K562 (cell line): Measurements from ENCODE around the gene SPAG7. TPM values are rescaled to one million over a fixed set of nuclear protein-coding genes. Genes with fewer than 3 reads are reported as not detected.

ENCODE experiments used
- ATAC-seq: fragments of 200-7000 bp; cut with Tn5 transposase; 3 replicates; pipeline ENCODE4 v1.9.1; 2020; ENCODE audit warnings: moderate library complexity
- BruUV-seq: library from RNA; stranded (reverse); fragments of 400-500 nt; replicated peaks from 2 replicates; lab custom pipeline; 2021; lab: Mats Ljungman, UMichigan
- CTCF ChIA-PET: fragments of 300-600 bp; formaldehyde crosslinking; extraction: SDS; loops from one replicate; lab custom pipeline; 2021; ENCODE audit warnings: low intra/inter-chr PET ratio; lab: Yijun Ruan, JAX
- POLR2A ChIA-PET: fragments of 300-600, 350-650 bp; sonication (Branson Sonifier 250); formaldehyde crosslinking; extraction: SDS; loops from one replicate; lab custom pipeline; 2021; ENCODE audit warnings: antibody characterized with exemption, inconsistent platforms; lab: Yijun Ruan, JAX
- DNase-seq, 4 experiments: peaks; one replicate each; pipeline versions ENCODE4 v3.0.0 to v3.0.0-alpha.2; 2011 to 2018; ENCODE audit warnings: low spot score in 3 of 4, mixed read lengths in 3 of 4; ENCODE audit errors: extremely low read depth in 1 of 4
- FAIRE-seq: peaks from 2 replicates; lab custom pipeline; 2011; peaks lifted over from hg19 to GRCh38; lab: Jason Lieb, UNC
- H2AFZ ChIP-seq: 2 replicates; pipeline ENCODE4 v1.6.0; 2011; ENCODE audit warnings: low read depth, low read length, control low read depth, inconsistent platforms
- H3K27ac ChIP-seq: fragments of 200-600 bp; 3 replicates; pipeline ENCODE4 v1.8.0; 2011; ENCODE audit warnings: low read depth, mild to moderate bottlenecking, control low read depth, inconsistent platforms, low read length, moderate library complexity, mixed read lengths; ENCODE audit errors: extremely low read depth
- H3K27me3 ChIP-seq, 2 experiments: fragments of 300-600 bp in 1 of 2; 2 replicates in 1 of 2; 3 replicates in 1 of 2; pipeline versions ENCODE4 v1.6.0 to v1.8.0; 2011; ENCODE audit warnings: inconsistent platforms in 2 of 2, low read length in 2 of 2, mild to moderate bottlenecking in 1 of 2, mixed read lengths in 1 of 2, moderate library complexity in 1 of 2; ENCODE audit not compliant: control insufficient read depth in 2 of 2, insufficient read depth in 2 of 2
- H3K36me3 ChIP-seq: fragments of 300-600 bp; 3 replicates; pipeline ENCODE4 v1.8.0; 2011; ENCODE audit warnings: mild to moderate bottlenecking, low read length, inconsistent platforms; ENCODE audit not compliant: control insufficient read depth, insufficient read depth
- H3K4me1 ChIP-seq, 2 experiments: fragments of 200-600 bp in 1 of 2; replicated peaks in 1 of 2; 2 replicates in 1 of 2; 3 replicates in 1 of 2; pipeline versions ENCODE4 v1.5.1 to v1.8.0; 2011; ENCODE audit warnings: inconsistent platforms in 2 of 2, low read length in 2 of 2, mild to moderate bottlenecking in 1 of 2, mixed read lengths in 1 of 2, moderate library complexity in 1 of 2; ENCODE audit not compliant: control insufficient read depth in 2 of 2, insufficient read depth in 2 of 2
- H3K4me2 ChIP-seq: 2 replicates; pipeline ENCODE4 v1.6.1; 2011; ENCODE audit warnings: low read length, control low read depth, inconsistent platforms, mixed read lengths; ENCODE audit not compliant: insufficient read depth
- H3K4me3 ChIP-seq: fragments of 200-600 bp; sonication (generic), shearing (Covaris generic); 2 replicates; pipeline ENCODE4 v1.5.1; 2016; ENCODE audit warnings: control low read depth, inconsistent platforms
- H3K79me2 ChIP-seq: fragments of 200-600 bp; 3 replicates; pipeline ENCODE4 v1.8.0; 2011; ENCODE audit warnings: low read length, inconsistent platforms; ENCODE audit not compliant: control insufficient read depth, insufficient read depth
- H3K9ac ChIP-seq, 2 experiments: 2 replicates each; pipeline versions ENCODE4 v1.6.0 to v1.6.1; 2011; ENCODE audit warnings: low read depth in 2 of 2, low read length in 2 of 2, control low read depth in 1 of 2, inconsistent platforms in 1 of 2, mild to moderate bottlenecking in 1 of 2, mixed read lengths in 1 of 2; ENCODE audit not compliant: insufficient read depth in 1 of 2
- H3K9me1 ChIP-seq: one replicate; pipeline ENCODE4 v1.6.0; 2011; ENCODE audit warnings: inconsistent platforms, mild to moderate bottlenecking, low read length, moderate library complexity; ENCODE audit not compliant: control insufficient read depth, insufficient read depth
- H3K9me3 ChIP-seq: replicated peaks from 2 replicates; pipeline ENCODE4 v1.5.1; 2011; ENCODE audit warnings: low read depth, low read length, inconsistent platforms; ENCODE audit not compliant: control insufficient read depth, insufficient read depth
- H4K20me1 ChIP-seq: replicated peaks from 2 replicates; pipeline ENCODE4 v1.6.1; 2011; ENCODE audit warnings: low read length, inconsistent platforms, mixed read lengths; ENCODE audit not compliant: control insufficient read depth, insufficient read depth
- CBFA2T3 ChIP-seq: fragments of 450-650 bp; IDR thresholded peaks from 2 replicates; pipeline ENCODE4 v1.6.1; 2017
- CBX1 ChIP-seq: sonication (generic); IDR thresholded peaks from 2 replicates; pipeline ENCODE4 v1.6.1; 2016; ENCODE audit warnings: antibody characterized with exemption, low read depth, mild to moderate bottlenecking
- ETV1 ChIP-seq: fragments of 450-650 bp; conservative IDR thresholded peaks from 2 replicates; pipeline ENCODE4 v1.6.1; 2016; ENCODE audit warnings: missing genetic modification characterization, control low read depth, low read depth, missing compliant biosample characterization
- HCFC1 ChIP-seq: IDR thresholded peaks from 2 replicates; pipeline ENCODE4 v1.6.1; 2012; ENCODE audit warnings: low read depth, low read length, improper control_type of control experiment
- HDAC1 ChIP-seq, 2 experiments: fragments of 450-650 bp; IDR thresholded peaks; 2 replicates each; pipeline ENCODE4 v1.6.1; 2016 to 2017; ENCODE audit warnings: inconsistent platforms in 1 of 2, mild to moderate bottlenecking in 1 of 2, moderate library complexity in 1 of 2
- KLF1 ChIP-seq: fragments of 450-650 bp; IDR thresholded peaks from 2 replicates; pipeline ENCODE4 v1.6.1; 2016; ENCODE audit warnings: missing genetic modification characterization, missing compliant biosample characterization
- MAZ ChIP-seq, 2 experiments: fragments of 450-650 bp in 1 of 2; sonication (generic) in 1 of 2; formaldehyde crosslinking; IDR thresholded peaks in 1 of 2; conservative IDR thresholded peaks in 1 of 2; 2 replicates each; pipeline versions ENCODE4 v1.4.0 to v1.5.0; 2020; ENCODE audit warnings: mild to moderate bottlenecking in 1 of 2, missing genetic modification reagents in 1 of 2
- NCOA6 ChIP-seq: fragments of 450-650 bp; IDR thresholded peaks from 2 replicates; pipeline ENCODE4 v1.6.1; 2017; ENCODE audit warnings: mild to moderate bottlenecking
- NFE2 ChIP-seq: IDR thresholded peaks from 2 replicates; pipeline ENCODE4 v1.6.1; 2014; ENCODE audit warnings: antibody characterized with exemption, low read depth
- NR2F6 ChIP-seq: fragments of 450-650 bp; formaldehyde crosslinking; IDR thresholded peaks from 2 replicates; pipeline ENCODE4 v1.4.0; 2020; ENCODE audit warnings: mild to moderate bottlenecking
- POLR2A ChIP-seq: fragments of 450-650 bp; conservative IDR thresholded peaks from 2 replicates; pipeline ENCODE4 v1.6.1; 2016
- RB1 ChIP-seq: fragments of 450-650 bp; IDR thresholded peaks from 2 replicates; pipeline ENCODE4 v1.6.1; 2017; ENCODE audit warnings: low read depth, mild to moderate bottlenecking
- SAFB ChIP-seq: fragments of 200-400 bp; formaldehyde crosslinking; IDR thresholded peaks from 2 replicates; pipeline ENCODE4 v1.6.1; 2017; ENCODE audit warnings: low read depth, low read length, borderline replicate concordance
- SMC3 ChIP-seq: conservative IDR thresholded peaks from 2 replicates; pipeline ENCODE4 v1.6.1; 2011; ENCODE audit warnings: low read depth, low read length, improper control_type of control experiment; ENCODE audit not compliant: insufficient read depth
- SRSF1 ChIP-seq: fragments of 200-400 bp; formaldehyde crosslinking; IDR thresholded peaks from 2 replicates; pipeline ENCODE4 v1.6.1; 2017; ENCODE audit warnings: mild to moderate bottlenecking, low read depth, low read length, moderate library complexity
- TGIF2 ChIP-seq: sonication (generic); formaldehyde crosslinking; IDR thresholded peaks from 2 replicates; pipeline ENCODE4 v1.8.1; 2022; ENCODE audit warnings: mild to moderate bottlenecking, missing genetic modification reagents, moderate library complexity
- ZBED1 ChIP-seq: IDR thresholded peaks from 2 replicates; pipeline ENCODE4 v1.6.1; 2014
- ZFP1 ChIP-seq: fragments of 450-650 bp; formaldehyde crosslinking; IDR thresholded peaks from 2 replicates; pipeline ENCODE4 v1.4.0; 2020; ENCODE audit warnings: mild to moderate bottlenecking, mixed read lengths
- ZNF146 ChIP-seq: IDR thresholded peaks from one replicate; pipeline ENCODE4 v1.6.1; 2018; ENCODE audit warnings: missing compliant biosample characterization; ENCODE audit not compliant: unreplicated experiment
- ZNF695 ChIP-seq: fragments of 450-650 bp; formaldehyde crosslinking; IDR thresholded peaks from 2 replicates; pipeline ENCODE4 v1.4.0; 2020; ENCODE audit warnings: mild to moderate bottlenecking, moderate library complexity
- WGBS: fragments of 100-300 bp; shearing (Covaris generic); methylation state at CpG from one replicate; pipeline ENCODE4 v1.1.6; 2016; ENCODE audit warnings: low coverage, mixed read lengths; ENCODE audit not compliant: insufficient coverage; ENCODE audit errors: missing lambda C conversion rate; 5-methylcytosine and 5-hydroxymethylcytosine counted together
- in situ Hi-C: fragments of 300-500 bp; cut with MboI; formaldehyde crosslinking; loops from 4 replicates; pipeline ENCODE4 v1.15.0; 2018; ENCODE audit warnings: inconsistent platforms, mixed read lengths
- intact Hi-C: fragments of 100-400 bp; cut with micrococcal nuclease; formaldehyde crosslinking; loops from 2 replicates; pipeline ENCODE4 v1.14.2; 2022
- polyA plus RNA-seq, 8 experiments: library from polyadenylated mRNA; depleted of rRNA in 4 of 8; stranded (reverse) in 5 of 8; unstranded in 3 of 8; fragments of >200 nt; fragmentation: Nextera tagmentation in 2 of 8; fragmentation: Illumina TruSeq in 1 of 8; extraction: Ambion mirVana in 2 of 8; extraction: Trizol in 1 of 8; gene quantifications; 2 replicates each; pipeline versions ENCODE4 v1.2.1 to v1.2.3, GENCODE V29; 2011 to 2014; ENCODE audit warnings: inconsistent platforms in 1 of 8, missing spikeins in 1 of 8
- total RNA-seq, 7 experiments: library from RNA; depleted of rRNA in 6 of 7; stranded (reverse); fragments of >200 nt in 6 of 7; fragmentation: Illumina TruSeq in 2 of 7; extraction: Trizol in 2 of 7; gene quantifications; 2 replicates each; pipeline versions ENCODE4 v1.2.1 to v1.2.3, GENCODE V29; 2011 to 2021; ENCODE audit warnings: low replicate concordance in 1 of 7
- TF ChIP-seq, protein P1 (sequence below): fragments of 450-650 bp; IDR thresholded peaks from 2 replicates; pipeline ENCODE4 v1.6.1; 2017; ENCODE audit warnings: antibody characterized with exemption
- TF ChIP-seq, protein P2 (sequence below): sonication (generic); formaldehyde crosslinking; IDR thresholded peaks from 2 replicates; pipeline ENCODE4 v1.8.0; 2022; ENCODE audit warnings: missing genetic modification reagents, mild to moderate bottlenecking, borderline replicate concordance

The SPAG7 gene
- total and polyA plus RNA-seq, 9 of the 15 experiments (the other 6 are each of a cell fraction or from before 2014, with no cell fraction given): 5.6 to 53.5 (median 36.3) TPM

DNA sequence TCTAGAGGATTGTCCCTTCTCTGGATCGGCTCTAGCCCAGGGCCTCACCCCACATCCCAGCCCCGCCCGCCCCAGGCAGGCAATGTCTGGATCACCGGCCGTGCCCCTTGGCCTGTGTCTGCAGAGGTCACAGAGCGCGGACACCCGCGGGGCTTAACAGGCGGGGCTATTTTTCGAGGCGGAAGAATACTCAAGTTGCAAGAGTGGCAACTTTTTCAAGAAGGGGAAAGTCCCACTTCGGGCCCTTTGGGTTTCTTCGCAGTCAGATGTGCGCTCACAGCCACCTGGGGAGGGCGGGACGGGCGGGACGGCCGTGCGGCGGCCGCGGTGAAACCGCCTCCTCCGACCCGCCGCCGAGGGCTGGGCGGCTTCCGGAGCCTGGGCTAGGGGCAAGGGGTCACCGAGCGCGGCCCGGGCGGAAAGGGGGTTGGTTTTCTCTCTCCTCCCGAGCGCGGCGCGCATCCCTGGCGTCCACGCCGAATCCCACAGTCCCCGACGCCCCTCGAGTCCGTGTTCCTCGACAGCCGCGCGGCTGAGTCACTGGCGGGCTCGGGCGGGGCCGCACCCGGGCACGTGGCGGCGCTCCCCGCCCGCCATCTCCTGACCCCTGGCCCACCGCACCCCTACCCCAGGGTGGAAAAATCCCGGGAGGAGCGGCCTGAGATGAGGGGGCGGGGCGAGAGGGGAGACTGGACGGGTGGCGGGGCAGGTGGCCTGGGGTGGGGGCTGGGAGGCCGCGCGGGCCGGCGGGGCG lies 18.1 kb downstream of the SPAG7 start:
- DNase-seq: peak; percentile 28 to 84 (median 84)
- Histone ChIP-seq H3K79me2 (peaks cover 58% of the 10 kb centered on the region), H3K9me1 (no peaks in the 10 kb centered on the region), H3K9me3 (no peaks in the 10 kb centered on the region), H3K4me1 (peaks cover 32 to 55% of the 10 kb centered on the region in 2 experiments), H2AFZ (peak overlapping the region; percentile 55; the same call in 1 of the 2 replicates), H4K20me1 (peaks cover 22% of the 10 kb centered on the region), H3K27me3 (no peaks in the 10 kb centered on the region), H3K4me2 (peak overlapping the region; percentile 93), H3K27ac (peak overlapping the region; percentile 98), H3K9ac (peak overlapping the region; percentile 89 to 90), H3K36me3 (peaks cover 34% of the 10 kb centered on the region), H3K4me3 (peak overlapping the region; percentile 97)
- in situ Hi-C loops (no loop called here), intact Hi-C loops (no loop called here)
- no TSS peak for BruUV-seq
- peak; percentile 28 for ATAC-seq
- ChIA-PET CTCF (no interaction called here), POLR2A (interaction anchor here (0.6 to 4.7 kb wide), 6 partner anchors 9 to 699 kb away, joined by 3 to 38 read pairs (median 3); partner anchors contain the start of genes CAMTA2, RNF167, SLC25A11 and SPAG7)
- FAIRE-seq: no peak
- WGBS: 0% methylated on average over 7 of the region's 75 CpGs
- no peak for TF ChIP-seq CBFA2T3
- no peak for TF ChIP-seq TGIF2 (CRISPR knock-in tag)
- TF ChIP-seq RB1: peak; percentile 32; the same call in 1 of the 2 replicates
- TF ChIP-seq ZNF146 (CRISPR knock-in tag): no peak
- peak; percentile 89 for TF ChIP-seq NCOA6
- TF ChIP-seq, protein P1, sequence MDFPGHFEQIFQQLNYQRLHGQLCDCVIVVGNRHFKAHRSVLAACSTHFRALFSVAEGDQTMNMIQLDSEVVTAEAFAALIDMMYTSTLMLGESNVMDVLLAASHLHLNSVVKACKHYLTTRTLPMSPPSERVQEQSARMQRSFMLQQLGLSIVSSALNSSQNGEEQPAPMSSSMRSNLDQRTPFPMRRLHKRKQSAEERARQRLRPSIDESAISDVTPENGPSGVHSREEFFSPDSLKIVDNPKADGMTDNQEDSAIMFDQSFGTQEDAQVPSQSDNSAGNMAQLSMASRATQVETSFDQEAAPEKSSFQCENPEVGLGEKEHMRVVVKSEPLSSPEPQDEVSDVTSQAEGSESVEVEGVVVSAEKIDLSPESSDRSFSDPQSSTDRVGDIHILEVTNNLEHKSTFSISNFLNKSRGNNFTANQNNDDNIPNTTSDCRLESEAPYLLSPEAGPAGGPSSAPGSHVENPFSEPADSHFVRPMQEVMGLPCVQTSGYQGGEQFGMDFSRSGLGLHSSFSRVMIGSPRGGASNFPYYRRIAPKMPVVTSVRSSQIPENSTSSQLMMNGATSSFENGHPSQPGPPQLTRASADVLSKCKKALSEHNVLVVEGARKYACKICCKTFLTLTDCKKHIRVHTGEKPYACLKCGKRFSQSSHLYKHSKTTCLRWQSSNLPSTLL: no peak
- TF ChIP-seq SAFB: peak; percentile 94
- peak in 1 of 2 experiments; percentile 40; a peak in 1 of 4 replicates for TF ChIP-seq HDAC1 (IDR thresholded peaks at IDR 0.05)
- TF ChIP-seq SRSF1: no peak
- TF ChIP-seq ZNF695 (CRISPR knock-in tag): no peak
- TF ChIP-seq, protein P2, sequence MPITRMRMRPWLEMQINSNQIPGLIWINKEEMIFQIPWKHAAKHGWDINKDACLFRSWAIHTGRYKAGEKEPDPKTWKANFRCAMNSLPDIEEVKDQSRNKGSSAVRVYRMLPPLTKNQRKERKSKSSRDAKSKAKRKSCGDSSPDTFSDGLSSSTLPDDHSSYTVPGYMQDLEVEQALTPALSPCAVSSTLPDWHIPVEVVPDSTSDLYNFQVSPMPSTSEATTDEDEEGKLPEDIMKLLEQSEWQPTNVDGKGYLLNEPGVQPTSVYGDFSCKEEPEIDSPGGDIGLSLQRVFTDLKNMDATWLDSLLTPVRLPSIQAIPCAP: no peak
- TF ChIP-seq ZBED1: no peak
- no peak for TF ChIP-seq POLR2A
- 0 out of 2 replicates have a peak, but pooled peaks have one; percentile 24 for TF ChIP-seq KLF1 (tag)
- TF ChIP-seq NR2F6 (CRISPR knock-in tag): no peak
- TF ChIP-seq SMC3: no peak
- 0 out of 2 replicates have a peak, but pooled peaks have one; percentile 33 for TF ChIP-seq CBX1
- no peak for TF ChIP-seq ZFP1
- TF ChIP-seq HCFC1: 0 out of 2 replicates have a peak, but pooled peaks have one; percentile 3
- peak; percentile 49 to 64; a peak in 1 of 4 replicates for TF ChIP-seq MAZ (CRISPR knock-in tag; conservative IDR thresholded peaks at IDR 0.05 in 1 of 2, IDR thresholded peaks at IDR 0.05 in 1 of 2)
- 0 out of 2 replicates have a peak, but pooled peaks have one; percentile 23 for TF ChIP-seq NFE2
- 0 out of 2 replicates have a peak, but pooled peaks have one; percentile 15 for TF ChIP-seq ETV1 (tag)
